ENCODE data around the gene SORL1-AS1.

SORL1-AS1 gene

GRCh38 chr11:121417607-121418006, 35.2 kb downstream of the SORL1-AS1 start:
- Histone ChIP-seq H3K4me1 (ENCODE audit: control insufficient read depth, insufficient read depth, low read depth, low read length) (no peaks in the 10 kb centered on the region), H2BK5ac (ENCODE audit: low read depth, low read length, poor library complexity, severe bottlenecking) (no peak overlapping the region), H4K8ac (ENCODE audit: low read length) (no peak overlapping the region), H3K27me3 (ENCODE audit: control insufficient read depth in 1 of 2, insufficient read depth in 1 of 2, low read length in 2 of 2) (peaks cover 0 to 44% of the 10 kb centered on the region in 2 experiments), H3K4me2 (ENCODE audit: low read length, poor library complexity, severe bottlenecking) (no peak overlapping the region), H2BK12ac (ENCODE audit: low read length in 2 of 2) (no peak overlapping the region), H3K4me3 (ENCODE audit: insufficient read depth in 1 of 2, low read depth in 1 of 2, low read length in 2 of 2) (no peak overlapping the region), H3K36me3 (ENCODE audit: control insufficient read depth in 1 of 2, insufficient read depth in 2 of 2, low read depth in 1 of 2, low read length in 2 of 2) (no peaks in the 10 kb centered on the region), H3K14ac (ENCODE audit: low read length in 2 of 2) (no peak overlapping the region), H2AK5ac (ENCODE audit: low read length, severe bottlenecking) (no peak overlapping the region), H3K79me1 (replicated peaks; ENCODE audit: low read length, poor library complexity, severe bottlenecking) (no peaks in the 10 kb centered on the region), H2BK120ac (ENCODE audit: low read depth, low read length) (no peak overlapping the region), H3K18ac (ENCODE audit: low read depth in 1 of 2, low read length in 2 of 2) (no peak overlapping the region), H3K9me3 (ENCODE audit: control insufficient read depth, low read length) (no peaks in the 10 kb centered on the region), H3K23ac (ENCODE audit: low read length in 2 of 2) (no peak overlapping the region), H3K4ac (ENCODE audit: low read depth in 1 of 2, low read length in 2 of 2) (no peak overlapping the region), H2BK15ac (ENCODE audit: low read depth, poor library complexity, severe bottlenecking) (no peak overlapping the region), H4K91ac (ENCODE audit: low read length) (no peak overlapping the region), H3K9ac (ENCODE audit: low read length) (no peak overlapping the region), H2AFZ (ENCODE audit: low read depth, low read length) (no peak overlapping the region), H3K27ac (ENCODE audit: low read length, poor library complexity, severe bottlenecking) (no peak overlapping the region)
- no CpG with 5 or more reads among the region's 2 CpGs for WGBS
- no peak for DNase-seq

DNA sequence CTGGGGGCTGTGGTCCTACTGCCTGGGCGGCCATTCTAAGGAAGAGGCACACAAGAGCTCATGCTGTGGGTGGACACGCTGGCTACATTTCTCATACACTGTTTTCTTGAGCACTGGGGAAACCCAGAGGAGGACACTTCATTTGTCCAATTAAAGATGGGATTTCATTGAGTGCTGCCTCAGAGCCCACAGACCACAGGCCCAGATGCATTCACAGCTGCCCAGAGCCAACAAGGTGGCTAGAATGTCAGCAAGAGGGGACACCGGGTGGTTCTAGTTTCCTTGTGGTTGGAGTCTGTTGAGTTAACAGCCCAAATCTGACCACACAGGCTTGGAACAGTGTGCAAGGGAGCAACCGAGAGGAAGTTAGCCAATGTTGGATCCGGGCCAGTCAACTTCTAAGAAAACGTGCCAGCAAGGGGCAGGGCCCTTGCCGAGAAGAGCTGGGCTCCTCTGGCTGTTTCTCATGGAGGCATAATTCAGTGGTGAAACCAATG, 35.7 kb downstream of the SORL1-AS1 start:
- no peak overlapping the region for H3K9ac ChIP-seq (ENCODE audit: low read length)
- no peaks in the 10 kb centered on the region for H3K36me3 ChIP-seq (ENCODE audit: control insufficient read depth in 1 of 2, insufficient read depth in 2 of 2, low read depth in 1 of 2, low read length in 2 of 2)
- no peak overlapping the region for H4K91ac ChIP-seq (ENCODE audit: low read length)
- H3K4me2 ChIP-seq (ENCODE audit: low read length, poor library complexity, severe bottlenecking) = no peak overlapping the region
- H2BK12ac ChIP-seq (ENCODE audit: low read length in 2 of 2) = no peak overlapping the region
- no peak overlapping the region for H2BK5ac ChIP-seq (ENCODE audit: low read depth, low read length, poor library complexity, severe bottlenecking)
- H2AFZ ChIP-seq (ENCODE audit: low read depth, low read length) = no peak overlapping the region
- H2BK15ac ChIP-seq (ENCODE audit: low read depth, poor library complexity, severe bottlenecking) = no peak overlapping the region
- H3K27me3 ChIP-seq (ENCODE audit: control insufficient read depth in 1 of 2, insufficient read depth in 1 of 2, low read length in 2 of 2) = peaks cover 0 to 39% of the 10 kb centered on the region in 2 experiments
- WGBS = 86% methylated on average over 7 of the region's 7 CpGs
- H4K8ac ChIP-seq (ENCODE audit: low read length) = no peak overlapping the region
- no peaks in the 10 kb centered on the region for H3K4me1 ChIP-seq (ENCODE audit: control insufficient read depth, insufficient read depth, low read depth, low read length)
- no peak overlapping the region for H3K4me3 ChIP-seq (ENCODE audit: insufficient read depth in 1 of 2, low read depth in 1 of 2, low read length in 2 of 2)
- no peaks in the 10 kb centered on the region for H3K9me3 ChIP-seq (ENCODE audit: control insufficient read depth, low read length)
- no peaks in the 10 kb centered on the region for H3K79me1 ChIP-seq (replicated peaks; ENCODE audit: low read length, poor library complexity, severe bottlenecking)
- no peak overlapping the region for H2BK120ac ChIP-seq (ENCODE audit: low read depth, low read length)
- H3K23ac ChIP-seq (ENCODE audit: low read length in 2 of 2) = no peak overlapping the region
- H2AK5ac ChIP-seq (ENCODE audit: low read length, severe bottlenecking) = no peak overlapping the region
- H3K27ac ChIP-seq (ENCODE audit: low read length, poor library complexity, severe bottlenecking) = no peak overlapping the region
- H3K4ac ChIP-seq (ENCODE audit: low read depth in 1 of 2, low read length in 2 of 2) = no peak overlapping the region
- no peak overlapping the region for H3K18ac ChIP-seq (ENCODE audit: low read depth in 1 of 2, low read length in 2 of 2)
- peak; percentile 39 for DNase-seq
- H3K14ac ChIP-seq (ENCODE audit: low read length in 2 of 2) = no peak overlapping the region

DNA sequence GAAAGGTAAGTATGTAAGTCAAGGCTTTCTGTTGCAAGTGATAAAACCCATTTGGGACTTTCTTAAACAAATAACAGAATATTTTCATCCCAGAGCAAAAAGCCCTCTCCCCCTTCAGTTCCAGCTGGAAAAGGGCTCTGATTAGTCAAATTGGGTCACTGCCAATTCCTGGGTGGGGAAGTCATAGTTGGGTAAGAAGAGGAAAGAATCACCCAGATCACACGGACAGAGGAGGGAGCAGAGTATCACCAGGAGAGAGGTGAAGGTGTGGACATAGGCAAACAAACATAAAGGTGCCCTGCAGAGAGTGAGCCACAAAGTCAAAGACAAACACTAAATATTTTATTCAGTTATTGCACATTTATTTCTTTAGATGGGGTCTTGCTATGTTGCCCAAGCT, 36.9 kb downstream of the SORL1-AS1 start:
- no peak for DNase-seq
- no peak overlapping the region for H2BK12ac ChIP-seq (ENCODE audit: low read length in 2 of 2)
- H3K79me1 ChIP-seq (replicated peaks; ENCODE audit: low read length, poor library complexity, severe bottlenecking) = no peaks in the 10 kb centered on the region
- H4K91ac ChIP-seq (ENCODE audit: low read length) = no peak overlapping the region
- no peak overlapping the region for H3K27ac ChIP-seq (ENCODE audit: low read length, poor library complexity, severe bottlenecking)
- H3K14ac ChIP-seq (ENCODE audit: low read length in 2 of 2) = no peak overlapping the region
- H2AFZ ChIP-seq (ENCODE audit: low read depth, low read length) = no peak overlapping the region
- 0% methylated on average over 1 of the region's 1 CpG for WGBS
- no peak overlapping the region for H3K4me2 ChIP-seq (ENCODE audit: low read length, poor library complexity, severe bottlenecking)
- H2BK15ac ChIP-seq (ENCODE audit: low read depth, poor library complexity, severe bottlenecking) = no peak overlapping the region
- no peak overlapping the region for H3K23ac ChIP-seq (ENCODE audit: low read length in 2 of 2)
- no peak overlapping the region for H3K18ac ChIP-seq (ENCODE audit: low read depth in 1 of 2, low read length in 2 of 2)
- H4K8ac ChIP-seq (ENCODE audit: low read length) = no peak overlapping the region
- H3K36me3 ChIP-seq (ENCODE audit: control insufficient read depth in 1 of 2, insufficient read depth in 2 of 2, low read depth in 1 of 2, low read length in 2 of 2) = no peaks in the 10 kb centered on the region
- no peak overlapping the region for H2AK5ac ChIP-seq (ENCODE audit: low read length, severe bottlenecking)
- peaks cover 0 to 27% of the 10 kb centered on the region in 2 experiments for H3K27me3 ChIP-seq (ENCODE audit: control insufficient read depth in 1 of 2, insufficient read depth in 1 of 2, low read length in 2 of 2)
- H3K9ac ChIP-seq (ENCODE audit: low read length) = no peak overlapping the region
- H3K4me1 ChIP-seq (ENCODE audit: control insufficient read depth, insufficient read depth, low read depth, low read length) = no peaks in the 10 kb centered on the region
- no peak overlapping the region for H2BK120ac ChIP-seq (ENCODE audit: low read depth, low read length)
- H2BK5ac ChIP-seq (ENCODE audit: low read depth, low read length, poor library complexity, severe bottlenecking) = no peak overlapping the region
- H3K4me3 ChIP-seq (ENCODE audit: insufficient read depth in 1 of 2, low read depth in 1 of 2, low read length in 2 of 2) = no peak overlapping the region
- no peaks in the 10 kb centered on the region for H3K9me3 ChIP-seq (ENCODE audit: control insufficient read depth, low read length)
- no peak overlapping the region for H3K4ac ChIP-seq (ENCODE audit: low read depth in 1 of 2, low read length in 2 of 2)

- H3K9ac ChIP-seq (ENCODE audit: low read length) = no peak overlapping the region
- no peaks in the 10 kb centered on the region for H3K9me3 ChIP-seq (ENCODE audit: control insufficient read depth, low read length)
- no peak overlapping the region for H2BK120ac ChIP-seq (ENCODE audit: low read depth, low read length)
- H3K4ac ChIP-seq (ENCODE audit: low read depth in 1 of 2, low read length in 2 of 2) = no peak overlapping the region
- no peak overlapping the region for H3K27ac ChIP-seq (ENCODE audit: low read length, poor library complexity, severe bottlenecking)
- peaks cover 0 to 12% of the 10 kb centered on the region in 2 experiments for H3K27me3 ChIP-seq (ENCODE audit: control insufficient read depth in 1 of 2, insufficient read depth in 1 of 2, low read length in 2 of 2)
- H4K91ac ChIP-seq (ENCODE audit: low read length) = no peak overlapping the region
- H3K4me1 ChIP-seq (ENCODE audit: control insufficient read depth, insufficient read depth, low read depth, low read length) = no peaks in the 10 kb centered on the region
- no peak overlapping the region for H3K4me3 ChIP-seq (ENCODE audit: insufficient read depth in 1 of 2, low read depth in 1 of 2, low read length in 2 of 2)
- no peaks in the 10 kb centered on the region for H3K36me3 ChIP-seq (ENCODE audit: control insufficient read depth in 1 of 2, insufficient read depth in 2 of 2, low read depth in 1 of 2, low read length in 2 of 2)
- no peak overlapping the region for H2AK5ac ChIP-seq (ENCODE audit: low read length, severe bottlenecking)
- H3K18ac ChIP-seq (ENCODE audit: low read depth in 1 of 2, low read length in 2 of 2) = no peak overlapping the region
- no peak overlapping the region for H3K4me2 ChIP-seq (ENCODE audit: low read length, poor library complexity, severe bottlenecking)
- no peak overlapping the region for H2BK15ac ChIP-seq (ENCODE audit: low read depth, poor library complexity, severe bottlenecking)
- WGBS = 92% methylated on average over 2 of the region's 2 CpGs
- no peak overlapping the region for H3K23ac ChIP-seq (ENCODE audit: low read length in 2 of 2)
- H2BK5ac ChIP-seq (ENCODE audit: low read depth, low read length, poor library complexity, severe bottlenecking) = no peak overlapping the region
- no peak overlapping the region for H2BK12ac ChIP-seq (ENCODE audit: low read length in 2 of 2)
- H4K8ac ChIP-seq (ENCODE audit: low read length) = no peak overlapping the region
- no peaks in the 10 kb centered on the region for H3K79me1 ChIP-seq (replicated peaks; ENCODE audit: low read length, poor library complexity, severe bottlenecking)
- H2AFZ ChIP-seq (ENCODE audit: low read depth, low read length) = no peak overlapping the region
- H3K14ac ChIP-seq (ENCODE audit: low read length in 2 of 2) = no peak overlapping the region
- no peak for DNase-seq
These were observed 38.4 kb downstream of the SORL1-AS1 start for GRCh38 chr11:121414141-121414913.
